Measurements from ENCODE around the gene DOK5.

Gene DOK5

GRCh38 chr20:54464003-54464402, 11.4 kb upstream of the DOK5 start:
- DNase-seq (ENCODE audit: low read depth): no peak
- no peak overlapping the region for H3K4me3 ChIP-seq (ENCODE audit: low read depth, low read length)
- TF ChIP-seq MYC (IDR thresholded peaks at IDR 0.05; ENCODE audit: low read depth, low read length): no peak
- no peak for TF ChIP-seq MAX (IDR thresholded peaks at IDR 0.05; ENCODE audit: low read depth, low read length)
- no peak for TF ChIP-seq CTCF (IDR thresholded peaks at IDR 0.05; ENCODE audit: low read depth, low read length)
- TF ChIP-seq POLR2A (IDR thresholded peaks at IDR 0.05; ENCODE audit: extremely low read depth, insufficient read length): no peak

DNA sequence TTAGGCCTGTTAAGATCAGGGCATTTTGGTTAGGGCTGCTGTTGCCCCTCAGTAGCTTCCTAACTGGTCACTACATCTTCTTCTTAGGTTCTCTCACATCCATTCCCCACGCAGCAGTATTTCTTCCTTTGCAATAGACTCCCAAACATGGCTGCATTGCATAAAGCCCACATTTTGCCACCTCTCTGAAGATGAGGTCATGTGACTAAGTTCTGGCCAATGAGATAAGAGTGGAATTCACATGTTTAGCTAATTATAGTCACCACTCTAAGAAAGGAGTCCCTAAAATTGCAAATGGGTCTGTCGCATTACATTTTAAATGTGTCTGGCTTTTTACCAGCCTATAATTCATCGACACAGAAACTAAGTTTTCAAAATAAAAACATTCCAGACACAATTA, 9.3 kb upstream of the DOK5 start:
- no peak overlapping the region for H3K4me3 ChIP-seq (ENCODE audit: low read depth, low read length)
- TF ChIP-seq MAX (IDR thresholded peaks at IDR 0.05; ENCODE audit: low read depth, low read length): no peak
- no peak for TF ChIP-seq POLR2A (IDR thresholded peaks at IDR 0.05; ENCODE audit: extremely low read depth, insufficient read length)
- no peak for TF ChIP-seq CTCF (IDR thresholded peaks at IDR 0.05; ENCODE audit: low read depth, low read length)
- TF ChIP-seq MYC (IDR thresholded peaks at IDR 0.05; ENCODE audit: low read depth, low read length): no peak
- DNase-seq (ENCODE audit: low read depth): no peak

DNA sequence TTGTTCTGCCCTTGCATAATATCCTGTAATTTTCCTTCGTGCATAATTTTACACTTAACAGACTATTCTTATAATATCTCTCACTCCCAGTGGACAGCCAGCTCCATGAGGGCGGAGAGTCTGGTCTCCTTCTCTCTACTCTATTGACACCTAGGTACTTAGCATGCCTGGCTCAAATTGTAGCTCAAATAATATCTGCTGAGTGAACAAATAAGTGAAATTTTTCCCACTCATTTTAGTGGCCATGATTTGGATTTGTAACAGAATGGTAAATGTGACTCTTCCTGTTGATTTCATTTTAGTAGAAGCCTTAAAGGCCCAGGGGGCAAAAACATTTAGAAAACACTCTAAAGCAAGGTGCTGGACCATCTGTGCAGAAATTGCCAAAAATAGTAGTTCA, 7.8 kb upstream of the DOK5 start:
- H3K4me3 ChIP-seq (ENCODE audit: low read depth, low read length): no peak overlapping the region
- DNase-seq (ENCODE audit: low read depth): no peak
- TF ChIP-seq POLR2A (IDR thresholded peaks at IDR 0.05; ENCODE audit: extremely low read depth, insufficient read length) (no peak), MYC (IDR thresholded peaks at IDR 0.05; ENCODE audit: low read depth, low read length) (no peak), MAX (IDR thresholded peaks at IDR 0.05; ENCODE audit: low read depth, low read length) (no peak), CTCF (IDR thresholded peaks at IDR 0.05; ENCODE audit: low read depth, low read length) (no peak)

- no peak overlapping the region for H3K4me3 ChIP-seq (ENCODE audit: low read depth, low read length)
- DNase-seq (ENCODE audit: low read depth): no peak
- TF ChIP-seq POLR2A (IDR thresholded peaks at IDR 0.05; ENCODE audit: extremely low read depth, insufficient read length) (no peak), CTCF (IDR thresholded peaks at IDR 0.05; ENCODE audit: low read depth, low read length) (no peak), MAX (IDR thresholded peaks at IDR 0.05; ENCODE audit: low read depth, low read length) (no peak), MYC (IDR thresholded peaks at IDR 0.05; ENCODE audit: low read depth, low read length) (no peak)
These were observed 7.3 kb upstream of the DOK5 start for GRCh38 chr20:54468082-54468481.

GRCh38 chr20:54469293-54469692, 6.1 kb upstream of the DOK5 start:
- no peak for DNase-seq (ENCODE audit: low read depth)
- no peak overlapping the region for H3K4me3 ChIP-seq (ENCODE audit: low read depth, low read length)
- TF ChIP-seq MAX (IDR thresholded peaks at IDR 0.05; ENCODE audit: low read depth, low read length): no peak
- no peak for TF ChIP-seq CTCF (IDR thresholded peaks at IDR 0.05; ENCODE audit: low read depth, low read length)
- TF ChIP-seq POLR2A (IDR thresholded peaks at IDR 0.05; ENCODE audit: extremely low read depth, insufficient read length): no peak
- TF ChIP-seq MYC (IDR thresholded peaks at IDR 0.05; ENCODE audit: low read depth, low read length): no peak

DNA sequence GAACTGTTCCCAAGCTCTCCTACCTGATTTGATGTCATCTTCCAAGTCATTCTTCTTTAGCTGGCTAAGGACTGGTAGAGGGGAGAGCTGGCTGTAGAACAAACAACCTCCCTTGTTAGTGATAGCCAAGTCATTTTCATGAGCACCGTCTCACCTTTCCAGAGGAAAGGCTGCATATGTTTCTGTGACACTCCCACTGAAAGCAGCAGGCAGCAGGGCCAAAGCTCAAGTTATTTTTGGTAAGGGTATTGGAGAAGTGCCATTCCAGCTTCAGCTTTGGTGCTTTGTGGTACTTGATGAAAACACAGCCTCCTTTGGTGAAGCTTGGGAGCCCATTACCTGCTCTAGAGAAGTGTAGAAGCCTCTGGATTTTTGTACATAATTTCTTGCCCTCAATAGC, 5.4 kb upstream of the DOK5 start:
- H3K4me3 ChIP-seq (ENCODE audit: low read depth, low read length): no peak overlapping the region
- no peak for DNase-seq (ENCODE audit: low read depth)
- TF ChIP-seq CTCF (IDR thresholded peaks at IDR 0.05; ENCODE audit: low read depth, low read length) (no peak), POLR2A (IDR thresholded peaks at IDR 0.05; ENCODE audit: extremely low read depth, insufficient read length) (no peak), MAX (IDR thresholded peaks at IDR 0.05; ENCODE audit: low read depth, low read length) (no peak), MYC (IDR thresholded peaks at IDR 0.05; ENCODE audit: low read depth, low read length) (no peak)

All from NB4 (cell line).